PFSK-1 (cell line): ENCODE measurements around the gene SHH.

Experiments used
- POLR2AphosphoS5 ChIP-seq: IDR thresholded peaks from 2 replicates; pipeline ENCODE4 v1.6.1; 2012; ENCODE audit warnings: low read depth, mild to moderate bottlenecking, control low read depth, low read length, moderate library complexity
- REST ChIP-seq, 2 experiments: IDR thresholded peaks; 2 replicates each; pipeline versions ENCODE4 v1.6.1 to v1.8.0; 2011 to 2012; ENCODE audit warnings: low read depth in 2 of 2, low read length in 2 of 2, control low read depth in 1 of 2, inconsistent platforms in 1 of 2, mild to moderate bottlenecking in 1 of 2, moderate library complexity in 1 of 2; ENCODE audit not compliant: insufficient read depth in 1 of 2
- SIN3A ChIP-seq: IDR thresholded peaks from 2 replicates; pipeline ENCODE4 v1.6.1; 2012; ENCODE audit warnings: mild to moderate bottlenecking, low read length, moderate library complexity, borderline replicate concordance; ENCODE audit not compliant: insufficient read depth

GRCh38 chr7:155843426-155844018, 31.3 kb upstream of the SHH start:
- no peak for TF ChIP-seq POLR2AphosphoS5
- TF ChIP-seq REST (IDR thresholded peaks at IDR 0.05; ENCODE audit: insufficient read depth in 1 of 2, low read depth in 2 of 2, low read length in 2 of 2), result no peak
- TF ChIP-seq SIN3A, result no peak
